Jurkat, Clone E6-1 (cell line): ENCODE data around the gene GLRA2.
"Not testable (repeated sequence)": the region's sequence is repeated elsewhere in the genome, so short reads cannot be mapped to it uniquely, and the experiment has no call there.

Experiments used
- DNase-seq: peaks from one replicate; pipeline ENCODE4 v3.0.0-alpha.2; 2011; ENCODE audit warnings: low read depth, low spot score
- H3K4me3 ChIP-seq: 2 replicates; pipeline ENCODE4 v1.5.1; 2011; ENCODE audit warnings: mild to moderate bottlenecking, low read length, control low read depth, moderate library complexity

The GLRA2 gene

GRCh38 chrX:14590216-14590615 is 60.9 kb downstream of the GLRA2 start:
- no peak overlapping the region for H3K4me3 ChIP-seq
- DNase-seq = no peak

DNA sequence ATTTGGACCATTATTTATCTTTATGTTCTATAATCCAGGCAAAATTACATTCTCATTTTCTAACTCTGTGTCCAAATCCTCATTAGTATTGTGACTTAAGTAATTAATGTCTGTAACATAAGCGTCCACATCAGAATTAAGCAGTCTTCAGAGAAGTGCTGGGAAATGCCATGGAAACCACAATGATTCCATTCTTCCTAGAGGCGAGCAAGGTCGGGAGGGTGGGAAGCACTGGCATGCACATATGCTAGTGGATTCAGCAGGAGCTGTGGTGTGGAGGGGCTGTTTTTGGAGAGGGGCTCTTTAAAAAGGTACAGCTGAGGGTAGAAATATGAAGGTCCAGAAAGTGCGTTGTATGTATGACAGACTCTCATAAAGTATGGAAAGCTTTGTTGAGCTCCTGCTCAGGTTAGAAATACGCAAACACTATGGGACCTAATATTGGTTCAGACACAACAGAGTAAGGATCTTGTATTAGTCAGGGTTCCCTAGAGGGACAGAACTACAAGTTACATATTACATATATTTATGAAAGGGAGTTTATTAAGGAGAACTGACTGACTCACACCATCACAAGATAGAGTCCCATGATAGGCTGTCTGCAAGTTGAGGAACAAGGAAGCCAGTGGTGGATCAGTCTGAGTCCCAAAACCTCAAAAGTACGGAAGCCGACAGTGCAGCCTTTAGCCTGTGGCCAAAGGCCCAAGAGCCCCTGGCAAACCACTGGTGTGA is 61.5 kb downstream of the GLRA2 start:
- no peak for DNase-seq
- no peak overlapping the region for H3K4me3 ChIP-seq

- no peak for DNase-seq
Measured at GRCh38 chrX:14591976-14592375, 62.6 kb downstream of the GLRA2 start.

GRCh38 chrX:14594521-14594920 is 65.2 kb downstream of the GLRA2 start:
- H3K4me3 ChIP-seq = no peak overlapping the region
- DNase-seq = no peak

More at GRCh38 chrX:14591976-14592375, 62.6 kb downstream of the GLRA2 start:
- H3K4me3 ChIP-seq = no peak overlapping the region

GRCh38 chrX:14598330-14598729 is 69.0 kb downstream of the GLRA2 start:
- DNase-seq = no peak
- H3K4me3 ChIP-seq = no peak overlapping the region

GRCh38 chrX:14607446-14607985 is 78.2 kb downstream of the GLRA2 start:
- no peak overlapping the region for H3K4me3 ChIP-seq

GRCh38 chrX:14612450-14612849 is 83.1 kb downstream of the GLRA2 start:
- DNase-seq, H3K4me3 ChIP-seq: not testable (repeated sequence)

More at GRCh38 chrX:14607446-14607985, 78.2 kb downstream of the GLRA2 start:
- no peak for DNase-seq

- DNase-seq = no peak
- H3K4me3 ChIP-seq = no peak overlapping the region
Measured at GRCh38 chrX:14616301-14616700, 87.0 kb downstream of the GLRA2 start.

DNA sequence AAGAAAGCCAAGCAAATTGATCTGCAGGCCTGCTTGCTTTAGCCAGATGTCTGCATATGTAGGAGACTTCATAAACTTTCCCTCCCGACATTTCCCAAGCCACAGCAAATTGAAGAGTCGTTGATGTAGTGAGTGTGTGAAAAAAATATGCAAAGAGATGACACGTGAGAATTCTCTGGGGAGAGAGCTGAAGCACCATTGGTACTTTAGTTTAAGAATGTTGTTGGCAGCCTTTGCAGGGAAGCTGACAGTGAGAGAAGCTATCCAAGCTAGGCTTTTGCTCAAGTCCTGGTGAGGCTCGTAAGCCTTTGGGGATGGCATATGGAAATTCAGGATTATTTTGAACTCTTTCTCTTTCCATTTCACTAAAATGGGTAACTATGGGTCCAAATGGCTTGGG is 87.5 kb downstream of the GLRA2 start:
- no peak for DNase-seq
- no peak overlapping the region for H3K4me3 ChIP-seq

DNA sequence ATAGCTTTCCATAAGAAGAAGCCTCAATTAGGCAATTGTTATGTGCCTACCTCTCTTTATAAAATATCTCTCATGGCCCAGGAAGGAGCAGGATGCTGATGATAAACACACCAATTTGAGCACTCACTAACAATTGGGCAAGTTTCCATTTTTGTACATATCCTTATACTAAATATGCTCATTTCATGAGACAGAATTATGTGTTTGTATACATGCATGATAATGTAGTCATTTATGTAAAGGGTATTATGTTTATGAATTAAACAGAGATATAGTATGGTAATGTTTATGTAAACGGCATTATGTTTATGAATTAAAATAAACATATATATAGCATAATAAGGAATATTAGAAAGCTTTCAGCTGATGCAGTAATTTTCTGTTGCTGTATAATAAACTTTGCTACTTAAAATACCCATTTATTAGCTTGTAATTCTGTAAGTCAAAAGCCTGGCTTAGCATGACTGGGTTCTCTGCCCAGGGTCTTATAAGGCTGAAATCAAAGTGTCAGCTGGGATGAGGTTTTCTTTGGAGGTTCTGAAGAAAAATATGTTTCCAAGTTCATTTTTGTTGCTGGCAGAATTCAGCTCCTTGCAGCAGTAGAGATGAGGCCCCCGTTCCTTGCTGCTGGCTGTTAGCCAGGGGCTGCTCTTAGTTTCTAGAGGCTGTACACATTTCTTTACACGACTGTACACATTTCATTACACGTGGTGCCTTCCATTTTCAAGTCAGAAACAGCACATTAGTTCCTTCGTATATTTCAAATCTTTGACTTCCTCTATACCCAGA is 89.0 kb downstream of the GLRA2 start:
- no peak overlapping the region for H3K4me3 ChIP-seq
- DNase-seq = no peak

- no peak overlapping the region for H3K4me3 ChIP-seq
- DNase-seq = no peak
Measured at GRCh38 chrX:14630733-14631132, 101.4 kb downstream of the GLRA2 start.

GRCh38 chrX:14641681-14642655 is 112.6 kb downstream of the GLRA2 start:
- no peak for DNase-seq
- H3K4me3 ChIP-seq = no peak overlapping the region

- no peak for DNase-seq
- H3K4me3 ChIP-seq = no peak overlapping the region
Measured at GRCh38 chrX:14660970-14661369, 131.6 kb downstream of the GLRA2 start.

DNA sequence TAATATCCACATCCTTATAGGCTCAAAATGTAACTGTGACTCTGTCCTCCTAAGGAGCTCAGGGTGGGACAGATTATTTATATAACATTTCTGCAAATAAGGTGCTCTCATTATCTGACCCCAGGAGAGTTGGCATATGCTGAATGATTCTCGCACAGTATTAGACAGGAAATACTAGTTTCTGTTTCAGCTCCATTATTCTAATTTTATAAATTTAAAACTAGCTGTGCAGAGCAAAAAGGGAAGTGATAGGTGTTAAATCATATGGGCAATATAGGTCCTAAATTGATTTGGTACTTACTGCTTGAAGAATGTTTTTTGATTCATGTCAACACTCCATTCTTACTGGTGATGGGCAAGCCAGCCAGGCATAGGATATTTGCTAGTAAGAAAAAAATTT is 141.5 kb downstream of the GLRA2 start:
- DNase-seq = no peak
- no peak overlapping the region for H3K4me3 ChIP-seq

DNA sequence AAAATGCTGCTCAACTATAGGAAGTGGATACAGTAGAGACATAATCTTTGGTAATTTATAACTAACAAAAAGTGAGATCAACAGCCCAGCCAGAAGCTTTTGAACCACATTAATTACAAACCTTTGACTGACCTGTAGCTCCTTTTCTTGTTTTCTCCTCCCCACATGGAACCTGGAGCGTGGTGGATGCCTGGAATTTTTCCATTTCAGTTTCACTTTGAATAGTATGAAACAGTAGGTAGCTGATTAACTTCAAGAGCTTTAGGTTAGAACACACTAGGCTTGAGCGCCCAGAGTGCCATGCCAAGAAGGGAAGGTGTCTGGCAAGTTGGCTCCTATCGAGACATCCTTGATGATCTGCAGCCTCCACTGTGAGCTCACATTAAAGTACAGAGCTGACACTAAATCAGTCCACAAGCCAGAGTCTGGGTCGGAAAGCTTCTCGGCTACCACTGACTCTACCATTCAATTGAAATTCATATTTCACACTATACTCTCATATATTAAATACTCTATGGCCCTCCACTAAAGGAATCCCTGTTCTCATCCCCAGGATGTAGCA is 143.4 kb downstream of the GLRA2 start:
- no peak overlapping the region for H3K4me3 ChIP-seq
- DNase-seq = no peak

- DNase-seq = no peak
- H3K4me3 ChIP-seq = no peak overlapping the region
Measured at GRCh38 chrX:14673236-14673635, 143.9 kb downstream of the GLRA2 start.

DNA sequence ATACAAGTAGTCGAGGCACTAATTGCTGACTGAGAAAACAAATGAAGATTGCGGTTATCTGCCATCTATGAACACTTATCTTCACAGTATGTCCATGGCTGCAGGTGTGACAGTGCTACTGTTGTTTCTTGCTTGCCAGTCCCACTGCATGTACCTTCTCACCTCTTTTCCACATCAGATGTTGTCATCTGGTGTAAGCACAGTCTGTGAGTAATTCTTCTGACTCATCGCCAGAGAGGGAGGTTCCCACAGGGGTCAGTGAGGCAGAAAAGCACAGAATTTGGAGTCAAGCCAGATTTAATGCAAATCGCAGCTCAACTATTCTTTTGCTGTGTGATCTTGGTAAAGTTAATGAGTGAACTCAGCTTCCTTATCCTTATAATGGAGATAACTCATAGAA is 144.4 kb downstream of the GLRA2 start:
- no peak overlapping the region for H3K4me3 ChIP-seq
- DNase-seq = no peak

GRCh38 chrX:14675500-14675899 is 146.2 kb downstream of the GLRA2 start:
- no peak overlapping the region for H3K4me3 ChIP-seq
- DNase-seq = no peak

- H3K4me3 ChIP-seq = no peak overlapping the region
- DNase-seq = no peak
Measured at GRCh38 chrX:14676431-14676830, 147.1 kb downstream of the GLRA2 start.
